CD8-positive, alpha-beta memory T cell (primary cell): ENCODE measurements around the gene TPST2. TPM values are rescaled to one million over a fixed set of nuclear protein-coding genes. Genes with fewer than 3 reads are reported as not detected.

Experiments
- CTCF ChIA-PET: fragments of 350-600 bp; sonication (Branson Sonifier 250); formaldehyde crosslinking; loops from one replicate; lab custom pipeline; 2021; ENCODE audit warnings: antibody characterized with exemption; lab: Charles Lee
- POLR2A ChIA-PET: fragments of 350-600 bp; sonication (Branson Sonifier 250); formaldehyde crosslinking; loops from one replicate; lab custom pipeline; 2021; ENCODE audit warnings: antibody characterized with exemption; lab: Charles Lee
- DNase-seq, 5 donors: peaks; one replicate each; pipeline versions ENCODE4 v3.0.0 to v3.0.0-alpha.2; 2020 to 2022; ENCODE audit warnings: mixed read lengths in 1 of 5
- H3K27ac ChIP-seq: one replicate; pipeline ENCODE4 v1.7.0; 2013; ENCODE audit warnings: low read depth, mild to moderate bottlenecking, low read length, moderate library complexity
- H3K27me3 ChIP-seq: 2 replicates; pipeline ENCODE4 v1.7.0; 2013; ENCODE audit warnings: low read length, mild to moderate bottlenecking; ENCODE audit not compliant: insufficient read depth, poor library complexity, severe bottlenecking
- H3K36me3 ChIP-seq: 2 replicates; pipeline ENCODE4 v1.7.0; 2013; ENCODE audit warnings: mild to moderate bottlenecking, low read length, moderate library complexity; ENCODE audit not compliant: insufficient read depth
- H3K4me1 ChIP-seq: 2 replicates; pipeline ENCODE4 v1.7.0; 2013; ENCODE audit warnings: mild to moderate bottlenecking, low read length, moderate library complexity; ENCODE audit not compliant: insufficient read depth
- H3K4me3 ChIP-seq: 2 replicates; pipeline ENCODE4 v1.7.0; 2013; ENCODE audit warnings: mild to moderate bottlenecking, low read length
- H3K9me3 ChIP-seq: 2 replicates; pipeline ENCODE4 v1.7.0; 2013; ENCODE audit warnings: mild to moderate bottlenecking, low read length
- H3K27ac Mint-ChIP-seq, 8 donors: one replicate each; pipeline ENCODE4 v1.8.0; 2020 to 2021; ENCODE audit warnings: mixed read lengths in 8 of 8, mild to moderate bottlenecking in 6 of 8, inconsistent platforms in 3 of 8, moderate library complexity in 3 of 8
- H3K27me3 Mint-ChIP-seq, 2 donors: one replicate each; pipeline ENCODE4 v1.8.0; 2020 to 2021; ENCODE audit warnings: mixed read lengths in 2 of 2, mild to moderate bottlenecking in 1 of 2, moderate library complexity in 1 of 2
- H3K36me3 Mint-ChIP-seq, 3 donors: one replicate each; pipeline ENCODE4 v1.8.0; 2020 to 2021; ENCODE audit warnings: mixed read lengths in 3 of 3, inconsistent platforms in 1 of 3, mild to moderate bottlenecking in 1 of 3
- H3K4me1 Mint-ChIP-seq, 3 donors: one replicate each; pipeline ENCODE4 v1.8.0; 2020 to 2021; ENCODE audit warnings: mixed read lengths in 3 of 3, inconsistent platforms in 1 of 3, mild to moderate bottlenecking in 1 of 3
- H3K4me3 Mint-ChIP-seq, 7 donors: one replicate each; pipeline ENCODE4 v1.8.0; 2020 to 2021; ENCODE audit warnings: mixed read lengths in 7 of 7, mild to moderate bottlenecking in 6 of 7, moderate library complexity in 4 of 7, inconsistent platforms in 2 of 7
- H3K9me3 Mint-ChIP-seq, 5 donors: one replicate each; pipeline ENCODE4 v1.8.0; 2020 to 2022; ENCODE audit warnings: mixed read lengths in 5 of 5, mild to moderate bottlenecking in 3 of 5, moderate library complexity in 2 of 5, inconsistent platforms in 1 of 5
- polyA plus RNA-seq: library from polyadenylated mRNA; unstranded; fragments of 300-500 nt; fragmentation: Illumina TruSeq; gene quantifications from one replicate; pipeline ENCODE4 v1.2.3, GENCODE V29; 2021
- total RNA-seq, 2 experiments: library from RNA; stranded (reverse); gene quantifications; one replicate each; pipeline ENCODE4 v1.2.3, GENCODE V29; 2021

TPST2 gene
- total and polyA plus RNA-seq, 3 experiments from 2014 or later: 36.7 to 201 (median 37.3) TPM

DNA sequence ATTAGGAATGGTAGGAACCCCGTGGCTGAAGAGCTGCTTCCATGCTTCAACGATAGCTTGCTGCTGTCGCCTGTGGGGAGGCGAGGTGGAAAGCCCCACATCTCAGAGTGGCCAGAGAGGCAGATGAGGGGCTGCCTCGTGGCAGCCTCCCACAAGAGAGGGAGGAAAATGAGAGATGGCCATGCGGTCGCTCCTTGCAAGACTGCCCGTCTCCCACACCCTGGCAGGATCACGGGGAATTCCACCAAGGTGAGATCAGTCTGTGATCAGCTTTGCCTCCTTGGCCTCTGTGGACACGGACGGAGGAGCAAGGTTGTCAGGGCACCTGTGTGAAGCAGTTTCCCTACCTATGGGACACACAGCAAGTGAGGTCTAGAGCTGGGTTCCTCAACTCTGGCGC, 34.9 kb upstream of the TPST2 start:
- no peak overlapping the region for H3K4me3 ChIP-seq
- Mint-ChIP-seq H3K27ac (no peak overlapping the region), H3K36me3 (no peaks in the 10 kb centered on the region), H3K4me1 (peaks cover 10 to 21% (median 15%) of the 10 kb centered on the region in 3 donors), H3K4me3 (no peak overlapping the region), H3K27me3 (no peaks in the 10 kb centered on the region), H3K9me3 (no peaks in the 10 kb centered on the region)
- ChIA-PET CTCF (interaction anchor here (1.0 kb wide), 1 partner anchor 13 kb away, joined by 4 read pairs; no protein-coding TSS in a partner anchor), POLR2A (no interaction called here)
- no peak overlapping the region for H3K27ac ChIP-seq
- DNase-seq: no peak
- no peaks in the 10 kb centered on the region for H3K36me3 ChIP-seq
- peaks cover 4% of the 10 kb centered on the region for H3K4me1 ChIP-seq
- H3K27me3 ChIP-seq: no peaks in the 10 kb centered on the region
- no peaks in the 10 kb centered on the region for H3K9me3 ChIP-seq

DNA sequence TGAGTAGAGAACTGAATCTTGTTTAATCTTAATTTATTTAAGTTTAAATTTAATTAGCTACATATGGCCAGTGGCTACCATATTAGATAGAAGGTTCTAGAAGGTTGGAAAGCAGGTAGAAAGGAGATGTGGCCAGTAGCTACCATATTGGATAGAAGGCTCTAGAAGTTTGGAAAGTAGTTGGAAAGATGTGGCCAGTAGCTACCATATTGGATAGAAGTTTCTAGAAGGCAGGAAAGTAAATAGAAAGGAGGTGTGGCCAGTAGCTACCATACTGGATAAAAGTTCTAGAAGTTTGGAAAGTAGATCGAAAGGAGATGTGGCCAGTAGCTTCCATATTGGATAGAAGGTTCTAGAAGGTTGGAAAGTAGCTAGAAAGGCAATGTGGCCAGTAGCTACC, 34.1 kb upstream of the TPST2 start:
- ChIA-PET POLR2A (no interaction called here), CTCF (interaction anchor here (1.0 to 1.1 kb wide), 3 partner anchors 9 to 19 kb away, joined by 3 to 4 read pairs (median 3); no protein-coding TSS in a partner anchor)
- H3K4me3 Mint-ChIP-seq: no peak overlapping the region
- peaks cover 10 to 24% (median 16%) of the 10 kb centered on the region in 3 donors for H3K4me1 Mint-ChIP-seq
- H3K36me3 Mint-ChIP-seq: no peaks in the 10 kb centered on the region
- Histone ChIP-seq H3K27me3 (no peaks in the 10 kb centered on the region), H3K9me3 (no peaks in the 10 kb centered on the region), H3K4me1 (peaks cover 4% of the 10 kb centered on the region), H3K36me3 (no peaks in the 10 kb centered on the region), H3K27ac (no peak overlapping the region), H3K4me3 (no peak overlapping the region)
- H3K27me3 Mint-ChIP-seq: no peaks in the 10 kb centered on the region
- H3K27ac Mint-ChIP-seq: peak overlapping the region in 2 of 8 donors; percentile 2 to 71
- H3K9me3 Mint-ChIP-seq: no peaks in the 10 kb centered on the region
- DNase-seq: no peak

GRCh38 chr22:26621663-26622062, 31.7 kb upstream of the TPST2 start, which contains the start of gene CRYBA4:
Gene CRYBA4 (plus strand): TSS chr22:26621963. CDS start chr22:26622597, 634 bp downstream.
- H3K36me3 Mint-ChIP-seq: no peaks in the 10 kb centered on the region
- ChIA-PET CTCF (no interaction called here), POLR2A (no interaction called here)

GRCh38 chr22:26620197-26620596, 30.3 kb upstream of the TPST2 start:
- H3K36me3 Mint-ChIP-seq: no peaks in the 10 kb centered on the region
- CTCF ChIA-PET: no interaction called here

More at GRCh38 chr22:26621663-26622062, 31.7 kb upstream of the TPST2 start, which contains the start of gene CRYBA4:
- Mint-ChIP-seq H3K27ac (peak within 1 kb of the TSS in 2 of 8 donors; percentile 13 to 61), H3K4me3 (no peak within 1 kb of the TSS), H3K4me1 (peaks cover 12 to 19% (median 12%) of the 10 kb centered on the region in 3 donors), H3K9me3 (no peaks in the 10 kb centered on the region), H3K27me3 (no peaks in the 10 kb centered on the region)
- H3K4me3 ChIP-seq: no peak within 1 kb of the TSS
- H3K36me3 ChIP-seq: no peaks in the 10 kb centered on the region
- H3K27me3 ChIP-seq: no peaks in the 10 kb centered on the region
- no peak for DNase-seq
- H3K4me1 ChIP-seq: peaks cover 5% of the 10 kb centered on the region
- no peaks in the 10 kb centered on the region for H3K9me3 ChIP-seq
- no peak within 1 kb of the TSS for H3K27ac ChIP-seq

GRCh38 chr22:26619510-26619909, 29.6 kb upstream of the TPST2 start:
- Mint-ChIP-seq H3K4me3 (no peak overlapping the region), H3K4me1 (peaks cover 12 to 34% (median 14%) of the 10 kb centered on the region in 3 donors), H3K27me3 (no peaks in the 10 kb centered on the region), H3K36me3 (no peaks in the 10 kb centered on the region), H3K9me3 (no peaks in the 10 kb centered on the region), H3K27ac (peak overlapping the region in 1 of 8 donors; percentile 63)
- H3K4me3 ChIP-seq: no peak overlapping the region
- DNase-seq: no peak
- H3K27me3 ChIP-seq: no peaks in the 10 kb centered on the region
- peaks cover 5% of the 10 kb centered on the region for H3K4me1 ChIP-seq
- no peaks in the 10 kb centered on the region for H3K9me3 ChIP-seq
- H3K27ac ChIP-seq: no peak overlapping the region
- ChIA-PET POLR2A (no interaction called here), CTCF (no interaction called here)
- H3K36me3 ChIP-seq: no peaks in the 10 kb centered on the region

More at GRCh38 chr22:26620197-26620596, 30.3 kb upstream of the TPST2 start:
- Histone ChIP-seq H3K36me3 (no peaks in the 10 kb centered on the region), H3K4me3 (no peak overlapping the region), H3K27me3 (no peaks in the 10 kb centered on the region), H3K4me1 (peaks cover 5% of the 10 kb centered on the region), H3K9me3 (no peaks in the 10 kb centered on the region), H3K27ac (no peak overlapping the region)
- H3K27me3 Mint-ChIP-seq: no peaks in the 10 kb centered on the region
- no peaks in the 10 kb centered on the region for H3K9me3 Mint-ChIP-seq
- DNase-seq: no peak
- H3K4me1 Mint-ChIP-seq: peaks cover 12 to 31% (median 13%) of the 10 kb centered on the region in 3 donors
- peak overlapping the region in 2 of 8 donors; percentile 36 to 51 for H3K27ac Mint-ChIP-seq
- H3K4me3 Mint-ChIP-seq: no peak overlapping the region
- POLR2A ChIA-PET: no interaction called here

- Histone ChIP-seq H3K27me3 (no peaks in the 10 kb centered on the region), H3K36me3 (no peaks in the 10 kb centered on the region), H3K4me1 (peaks cover 5% of the 10 kb centered on the region), H3K9me3 (no peaks in the 10 kb centered on the region), H3K27ac (peak overlapping the region; percentile 24), H3K4me3 (no peak overlapping the region)
- Mint-ChIP-seq H3K4me1 (peaks cover 12 to 37% (median 14%) of the 10 kb centered on the region in 3 donors), H3K27me3 (no peaks in the 10 kb centered on the region), H3K27ac (no peak overlapping the region), H3K9me3 (no peaks in the 10 kb centered on the region), H3K36me3 (no peaks in the 10 kb centered on the region), H3K4me3 (no peak overlapping the region)
- ChIA-PET CTCF (interaction anchor here (0.8 kb wide), 1 partner anchor 22 kb away, joined by 3 read pairs; no protein-coding TSS in a partner anchor), POLR2A (no interaction called here)
- DNase-seq: no peak
Measured at GRCh38 chr22:26618455-26618854, 28.5 kb upstream of the TPST2 start.

DNA sequence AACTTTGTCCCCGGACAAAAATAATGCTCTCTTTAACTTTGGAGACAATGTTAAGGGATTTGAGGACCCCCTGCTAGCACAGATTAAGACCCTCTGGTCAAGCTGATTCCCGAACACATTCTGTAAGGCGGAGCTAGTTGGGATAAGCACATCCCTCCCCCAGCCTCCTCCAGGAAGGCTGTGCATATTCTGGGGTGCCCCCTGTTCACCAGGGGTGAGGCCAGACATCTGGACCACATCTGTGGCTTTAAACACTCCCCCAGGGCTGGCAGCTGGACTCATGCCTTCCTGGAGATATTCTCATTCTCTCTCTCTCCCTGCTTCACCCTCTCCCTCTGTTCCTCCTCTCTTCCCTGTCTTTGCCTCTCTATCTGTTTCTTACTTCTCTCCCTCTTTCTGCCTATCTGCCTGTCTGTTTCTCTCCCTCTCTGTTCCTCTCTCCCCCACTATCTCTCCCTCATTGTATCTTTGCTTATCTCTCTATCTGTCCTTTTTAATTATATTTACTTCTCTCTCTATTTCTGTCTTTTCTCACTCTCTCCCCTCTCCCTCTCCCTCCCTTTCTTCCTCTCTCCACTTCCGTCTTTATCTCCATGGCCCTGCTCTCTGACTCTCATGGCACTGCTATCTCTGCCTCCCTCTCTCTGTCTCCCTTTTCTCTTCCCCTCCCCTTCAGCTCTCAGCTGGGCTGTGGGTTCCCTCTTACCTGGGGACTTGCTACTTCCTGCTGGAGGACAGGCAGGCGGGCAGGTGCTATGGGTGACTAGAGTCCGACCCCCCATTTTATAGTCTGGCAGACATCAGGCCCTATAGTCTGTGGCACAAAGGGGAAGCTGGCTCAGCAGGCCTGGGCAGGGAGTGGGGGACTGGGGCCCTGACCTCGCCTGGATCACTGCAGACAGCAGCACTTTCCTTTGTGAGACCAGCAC, 27.6 kb upstream of the TPST2 start, which contains the start of gene CRYBB1:
Gene CRYBB1, minus strand, starts transcription at position 757 of the 929 bp plus-strand sequence. CDS start 1,708 bp downstream, outside the sequence.
- Histone ChIP-seq H3K9me3 (no peaks in the 10 kb centered on the region), H3K4me3 (no peak within 1 kb of the TSS), H3K27ac (peak within 1 kb of the TSS; percentile 24), H3K36me3 (no peaks in the 10 kb centered on the region), H3K27me3 (no peaks in the 10 kb centered on the region), H3K4me1 (peaks cover 5% of the 10 kb centered on the region)
- CTCF ChIA-PET: interaction anchor here (0.7 kb wide), 1 partner anchor 39 kb away, joined by 3 read pairs; the partner anchor contains the start of gene MIAT
- POLR2A ChIA-PET: no interaction called here
- Mint-ChIP-seq H3K4me1 (peaks cover 12 to 44% (median 18%) of the 10 kb centered on the region in 3 donors), H3K27ac (peak within 1 kb of the TSS in 5 of 8 donors; percentile 1 to 76 (median 44)), H3K9me3 (no peaks in the 10 kb centered on the region), H3K36me3 (no peaks in the 10 kb centered on the region), H3K4me3 (no peak within 1 kb of the TSS), H3K27me3 (no peaks in the 10 kb centered on the region)
- no peak for DNase-seq
